NCI-H526 treated with DMSO at 0.1 percent for 48 hours (cell line): ENCODE results near the gene GOLGA8T.
"Not testable (repeated sequence)": the region's sequence is repeated elsewhere in the genome, so short reads cannot be mapped to it uniquely, and the experiment has no call there.

ENCODE experiments used
- DNase-seq: peaks from one replicate; lab custom pipeline; 2025; lab: John Stamatoyannopoulos, UW

Gene GOLGA8T

GRCh38 chr15:30134751-30135150 is at the start of gene GOLGA8T:
TSS of gene GOLGA8T (plus strand) at chr15:30135051. CDS start at chr15:30135149, 98 bp downstream.
- not testable (repeated sequence) for DNase-seq

GRCh38 chr15:30097827-30098226 is 37.0 kb upstream of the GOLGA8T start:
- not testable (repeated sequence) for DNase-seq

GRCh38 chr15:30102890-30103289 is 32.0 kb upstream of the GOLGA8T start:
- DNase-seq, result not testable (repeated sequence)

DNA sequence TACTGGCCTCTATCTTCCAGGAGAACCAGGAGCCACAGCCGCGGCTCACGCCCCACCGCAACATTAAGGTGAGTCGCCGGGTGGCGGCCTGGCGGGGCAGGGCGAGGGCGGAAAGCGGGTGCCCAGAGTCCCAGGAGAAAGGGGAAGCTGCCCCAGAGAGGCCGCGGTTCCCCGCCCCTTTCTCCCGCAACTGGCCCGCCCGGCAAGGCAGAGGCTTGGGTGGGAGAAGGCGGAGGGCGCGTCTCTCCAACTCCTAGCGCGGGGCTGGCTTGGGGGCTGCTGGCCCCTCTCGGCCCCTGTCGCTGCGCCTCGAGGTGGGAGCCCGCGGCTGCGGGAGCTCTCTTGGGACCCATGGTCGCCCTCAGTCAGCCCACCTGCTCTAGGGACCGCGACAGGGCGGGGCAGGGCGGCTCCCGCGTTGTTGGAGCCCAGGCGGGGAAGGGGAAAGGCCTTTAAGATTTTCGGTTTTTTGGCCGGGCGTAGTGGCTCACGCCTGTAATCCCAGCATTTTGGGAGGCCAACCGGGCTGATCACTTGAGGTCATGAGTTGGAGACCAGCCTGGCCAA is 30.8 kb upstream of the GOLGA8T start:
- DNase-seq, result not testable (repeated sequence)

GRCh38 chr15:30110591-30110990 is 24.3 kb upstream of the GOLGA8T start:
- not testable (repeated sequence) for DNase-seq

- not testable (repeated sequence) for DNase-seq
These were observed 4.8 kb upstream of the GOLGA8T start for GRCh38 chr15:30130066-30130465.

GRCh38 chr15:30143246-30143645 is 8.4 kb downstream of the GOLGA8T start:
- not testable (repeated sequence) for DNase-seq

DNA sequence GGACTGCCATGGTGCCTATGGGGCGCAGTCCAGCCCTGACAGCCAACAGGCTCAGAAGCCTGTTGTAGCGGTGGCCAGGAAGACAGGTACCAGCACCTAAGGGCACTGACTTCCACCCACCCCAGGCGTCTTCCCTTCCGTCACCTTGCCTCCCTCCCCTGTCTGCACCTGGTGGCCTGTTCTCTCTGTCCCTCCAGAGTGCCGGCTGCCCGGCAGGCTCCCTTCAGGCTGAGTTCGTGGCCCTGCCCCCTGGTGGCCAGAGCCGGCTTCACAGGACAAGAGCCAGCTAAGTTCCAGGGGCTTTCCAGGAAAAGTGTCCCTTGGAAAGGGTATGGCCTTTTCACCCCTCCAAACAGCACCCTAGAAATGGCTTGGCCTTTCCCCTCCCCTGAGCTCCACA is 15.0 kb downstream of the GOLGA8T start:
- DNase-seq, result not testable (repeated sequence)

- not testable (repeated sequence) for DNase-seq
These were observed 27.9 kb downstream of the GOLGA8T start for GRCh38 chr15:30162479-30163357.

DNA sequence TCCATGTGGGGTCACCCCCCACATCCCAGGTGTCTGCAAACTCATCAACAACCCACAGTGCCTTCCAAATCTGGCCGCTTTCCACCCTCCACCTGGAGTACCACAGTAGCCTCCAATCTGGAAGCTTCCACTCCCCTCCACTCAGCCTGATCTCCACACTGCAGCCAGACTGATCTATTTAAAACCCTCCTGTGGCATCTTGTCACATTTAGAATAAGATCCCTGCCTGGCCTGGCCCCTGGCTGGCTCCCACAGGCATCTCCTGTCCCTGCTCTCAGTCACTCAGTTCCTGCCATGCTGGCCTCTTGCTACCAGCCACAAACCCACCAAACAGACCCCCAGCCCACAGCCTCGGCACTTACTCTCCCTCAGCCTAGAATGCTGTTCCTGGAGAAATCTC is 28.9 kb downstream of the GOLGA8T start:
- not testable (repeated sequence) for DNase-seq

GRCh38 chr15:30164257-30164656 is 29.4 kb downstream of the GOLGA8T start:
- DNase-seq, result not testable (repeated sequence)

DNA sequence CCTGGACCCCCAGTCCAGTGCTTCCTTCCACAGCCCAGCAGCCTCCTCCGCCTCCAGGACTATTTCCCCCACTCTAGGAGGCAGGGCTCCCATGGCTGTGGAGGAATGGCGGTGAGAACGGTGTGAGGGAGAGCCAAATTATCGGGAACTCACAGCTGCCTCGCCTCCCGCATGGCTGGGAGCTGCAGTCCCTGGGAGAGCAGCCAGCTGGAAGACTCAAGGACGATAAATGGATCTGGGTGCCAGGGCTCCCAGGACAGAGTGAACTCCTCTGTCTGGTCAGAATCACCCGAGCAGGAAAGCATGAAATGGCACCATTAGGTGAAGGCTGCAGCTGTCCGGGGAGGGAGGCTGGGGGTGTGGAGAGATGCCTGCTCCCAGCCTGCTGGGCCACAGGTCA is 32.6 kb downstream of the GOLGA8T start:
- DNase-seq, result not testable (repeated sequence)

DNA sequence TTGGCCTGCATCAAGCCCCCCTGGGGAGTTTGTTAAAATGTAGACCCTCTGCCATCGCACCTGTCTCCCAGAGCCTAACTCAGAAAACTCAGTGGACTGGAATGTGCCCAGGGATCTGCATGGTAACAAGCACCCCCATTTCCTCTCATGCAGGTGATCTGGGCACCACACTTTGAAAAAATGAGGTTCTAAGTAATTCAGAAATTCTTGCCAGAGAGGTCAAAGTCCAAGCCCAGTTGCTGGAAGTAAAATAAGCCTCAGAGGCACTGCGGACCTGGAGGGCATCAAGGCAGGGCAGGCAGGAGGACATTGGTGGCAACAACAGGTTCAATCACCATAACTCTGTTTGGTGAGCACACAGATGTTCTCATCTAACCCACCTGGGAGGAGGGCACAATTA is 33.0 kb downstream of the GOLGA8T start:
- DNase-seq, result not testable (repeated sequence)

GRCh38 chr15:30171452-30171851 is 36.6 kb downstream of the GOLGA8T start:
- DNase-seq, result not testable (repeated sequence)

GRCh38 chr15:30173041-30173608 is 38.3 kb downstream of the GOLGA8T start:
- not testable (repeated sequence) for DNase-seq

DNA sequence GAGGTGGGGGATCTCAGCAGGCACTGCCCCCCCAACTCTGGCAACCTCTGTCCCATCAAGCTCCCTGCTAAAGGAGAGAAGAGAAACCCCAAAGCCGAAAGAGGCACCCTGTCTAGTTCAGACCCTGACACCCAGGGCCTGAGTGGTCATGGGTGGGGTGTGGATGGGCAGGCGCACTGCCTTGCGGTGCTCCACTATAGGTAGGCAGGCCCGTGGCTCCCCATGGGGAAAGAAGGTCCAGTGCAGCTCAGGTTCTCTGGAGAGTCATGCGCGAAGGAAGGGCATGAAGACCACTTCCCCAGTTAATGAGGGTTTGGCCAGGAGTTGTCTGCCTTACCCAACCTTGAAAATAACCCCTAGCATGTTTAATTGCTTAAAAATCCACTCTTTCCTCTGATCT is 40.4 kb downstream of the GOLGA8T start:
- not testable (repeated sequence) for DNase-seq

GRCh38 chr15:30176613-30177012 is 41.8 kb downstream of the GOLGA8T start:
- DNase-seq, result not testable (repeated sequence)

- not testable (repeated sequence) for DNase-seq
These were observed 45.0 kb downstream of the GOLGA8T start for GRCh38 chr15:30179814-30180213.

DNA sequence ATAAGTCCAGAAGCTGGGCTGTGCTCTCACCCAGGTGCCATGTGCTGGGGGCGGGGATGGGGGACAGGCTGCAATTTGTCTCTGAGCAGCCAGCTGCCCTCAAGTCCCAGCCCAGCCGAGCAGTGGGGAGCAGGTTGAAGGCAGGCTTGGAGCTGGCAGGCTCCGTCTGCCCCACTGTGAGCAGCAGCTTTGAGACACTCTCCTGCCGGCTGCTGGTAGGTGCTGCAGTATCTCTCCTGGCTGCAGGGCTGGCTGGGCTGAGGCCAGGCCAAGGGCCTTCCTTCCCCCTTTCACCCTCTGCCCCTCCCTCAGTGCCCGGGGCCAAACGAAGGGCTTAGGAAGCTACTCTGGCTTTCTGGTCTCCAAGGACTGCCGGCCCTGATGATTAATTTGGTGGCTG is 50.6 kb downstream of the GOLGA8T start:
- DNase-seq, result not testable (repeated sequence)

DNA sequence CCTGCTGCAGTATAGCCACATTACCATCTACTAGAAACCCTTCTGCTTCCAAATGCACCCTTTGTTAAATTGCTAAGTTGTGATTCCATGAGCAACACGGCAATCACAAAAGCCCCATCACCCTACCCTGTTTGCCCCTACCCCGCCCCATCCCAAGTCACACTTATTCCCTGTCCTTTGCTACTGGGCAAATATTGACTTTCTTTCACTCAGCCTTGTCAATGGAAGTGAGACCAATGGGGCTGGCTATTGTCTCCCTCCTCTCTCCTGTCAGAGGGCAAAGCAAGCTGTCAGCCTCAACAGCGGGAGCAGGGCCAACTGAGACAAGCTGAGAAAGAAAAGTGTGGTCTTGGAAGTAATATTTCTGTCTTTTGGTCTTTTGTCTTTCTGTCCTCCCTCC is 52.6 kb downstream of the GOLGA8T start:
- DNase-seq, result not testable (repeated sequence)

DNA sequence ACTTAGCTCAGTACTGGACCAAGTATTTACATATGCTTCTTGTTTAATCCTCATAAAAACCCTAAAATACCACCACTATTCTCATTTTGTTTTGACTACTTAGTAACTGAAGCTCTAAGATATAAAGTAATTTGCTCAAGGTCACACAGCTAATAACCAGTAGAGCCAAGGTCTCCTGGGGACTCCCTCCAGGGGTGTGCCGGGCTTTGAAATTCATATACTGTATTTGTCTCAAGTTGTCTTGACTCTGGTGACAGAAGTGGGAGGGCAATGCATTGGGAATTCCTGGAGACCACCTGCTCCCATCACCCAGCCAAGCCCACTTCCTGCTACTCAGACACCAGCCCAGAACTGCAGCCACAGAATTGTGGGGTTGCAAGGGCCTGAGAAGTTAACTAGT is 54.9 kb downstream of the GOLGA8T start:
- not testable (repeated sequence) for DNase-seq

DNA sequence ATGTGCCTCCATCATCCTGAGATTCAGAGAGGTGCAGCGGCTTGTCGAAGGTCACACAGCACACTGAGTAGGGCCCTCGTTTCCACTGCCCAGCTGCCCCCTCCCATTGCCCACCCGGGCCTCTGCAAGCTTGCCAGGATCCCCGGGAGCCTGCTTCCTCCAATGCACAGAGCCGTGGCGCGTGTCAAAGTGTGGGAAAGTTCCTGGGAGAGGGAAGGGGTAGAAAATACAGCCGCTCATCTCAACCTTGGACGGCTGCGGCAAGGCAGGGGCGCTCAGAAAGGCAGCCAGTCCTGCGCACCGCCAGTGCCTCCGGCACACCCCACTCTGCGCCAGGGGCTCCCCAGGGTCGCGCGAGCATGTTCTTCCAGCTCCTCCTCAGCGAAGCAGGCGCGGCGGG is 56.3 kb downstream of the GOLGA8T start:
- DNase-seq, result not testable (repeated sequence)

DNA sequence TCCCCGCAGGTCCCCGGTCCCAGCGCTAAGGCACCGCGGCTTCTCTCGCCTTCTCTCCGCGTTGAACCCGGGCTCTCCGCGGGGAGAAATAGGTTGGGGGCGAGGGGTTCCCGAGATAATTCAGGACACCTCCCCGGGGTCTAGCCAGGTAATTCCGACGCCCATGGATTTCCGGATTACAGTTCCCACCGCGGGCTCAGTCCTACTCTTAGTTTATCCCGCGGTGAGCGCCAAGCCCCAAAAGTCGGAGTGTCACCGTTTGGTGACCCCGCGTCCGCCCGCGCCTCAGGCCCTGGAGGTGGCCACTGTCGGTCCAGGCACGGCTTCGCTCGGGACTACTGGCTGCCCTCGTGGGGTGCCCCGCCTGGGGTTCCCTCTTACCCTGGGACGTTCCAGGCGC is 56.8 kb downstream of the GOLGA8T start:
- not testable (repeated sequence) for DNase-seq
